ENCODE results near the gene PAXX. TPM values are rescaled to one million over a fixed set of nuclear protein-coding genes. Genes with fewer than 3 reads are reported as not detected.

PAXX gene
- total and polyA plus RNA-seq, 9 of the 15 experiments (the other 6 are each of a cell fraction or from before 2014, with no cell fraction given), result 1.2 to 175 (median 38.5) TPM

- TF ChIP-seq, protein P1, sequence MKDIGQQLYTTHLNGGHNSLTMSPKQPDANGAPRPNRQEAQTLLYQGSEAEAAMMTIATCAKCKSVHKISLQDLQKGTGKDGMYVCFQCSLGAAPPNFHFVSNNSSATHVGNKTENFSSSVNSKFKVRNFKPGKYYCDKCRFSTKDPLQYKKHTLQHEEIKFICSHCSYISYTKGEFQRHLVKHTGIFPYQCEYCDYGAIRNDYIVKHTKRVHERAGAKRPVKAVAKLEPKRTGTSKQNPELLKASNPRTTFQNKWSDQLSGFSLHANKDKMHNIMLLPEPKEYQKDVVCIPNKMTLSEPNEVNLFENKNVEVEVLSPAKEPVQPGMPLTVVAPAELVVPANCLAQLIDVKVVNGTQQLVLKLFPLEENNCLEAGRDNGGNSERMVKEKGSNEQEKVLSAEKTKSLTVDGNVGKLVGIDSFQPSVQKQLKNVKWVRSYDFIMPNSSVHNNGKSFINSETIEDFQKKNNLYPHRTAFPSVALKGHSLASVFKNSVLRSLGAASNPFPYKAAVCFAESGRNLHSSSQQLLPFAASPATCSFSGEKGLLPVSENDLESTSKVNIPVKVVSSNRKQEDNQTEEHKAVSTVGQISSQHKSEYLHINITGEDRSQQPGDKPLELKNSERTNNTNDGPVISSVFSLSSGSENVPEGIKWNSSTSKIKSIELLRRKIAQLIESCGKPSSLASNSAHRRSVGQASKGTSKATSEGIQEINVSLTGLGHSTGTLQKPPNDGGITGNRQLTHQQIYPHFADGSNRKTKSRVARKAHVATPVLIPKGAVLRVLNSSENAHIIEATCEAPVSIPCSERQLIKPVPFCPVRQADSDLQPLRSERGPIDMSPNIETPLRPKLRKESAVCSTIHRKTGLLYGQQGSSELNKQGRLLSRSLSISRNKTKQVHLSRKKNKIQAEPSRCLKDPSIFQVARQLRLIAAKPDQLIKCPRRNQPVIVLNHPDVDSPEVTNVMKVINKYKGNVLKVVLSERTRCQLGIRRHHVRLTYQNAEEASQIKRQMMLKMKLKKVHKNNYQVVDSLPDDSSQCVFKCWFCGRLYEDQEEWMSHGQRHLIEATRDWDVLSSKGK (CRISPR knock-in tag; IDR thresholded peaks at IDR 0.05), result no peak
- TF ChIP-seq PHB2 (IDR thresholded peaks at IDR 0.05; ENCODE audit: low read depth) (no peak), CBX2 (IDR thresholded peaks at IDR 0.05; ENCODE audit: insufficient read depth, low read length, poor library complexity, severe bottlenecking) (no peak), PTBP1 (IDR thresholded peaks at IDR 0.05; ENCODE audit: low read depth, low read length) (no peak), GTF2A2 (tag; IDR thresholded peaks at IDR 0.05) (no peak), HMG20A (CRISPR knock-in tag; conservative IDR thresholded peaks at IDR 0.05) (no peak), ATF3 (IDR thresholded peaks at IDR 0.05) (peak; percentile 22), ATF3 (CRISPR knock-in tag; conservative IDR thresholded peaks at IDR 0.05) (no peak), SRSF1 (IDR thresholded peaks at IDR 0.05; ENCODE audit: low read depth, low read length) (no peak), HDGF (IDR thresholded peaks at IDR 0.05) (no peak), BCOR (IDR thresholded peaks at IDR 0.05) (no peak), RNF2 (IDR thresholded peaks at IDR 0.05) (peak; percentile 31; the same call in 1 of the 2 replicates), SNIP1 (IDR thresholded peaks at IDR 0.05; ENCODE audit: low read depth) (no peak), ELK3 (CRISPR knock-in tag; IDR thresholded peaks at IDR 0.05) (no peak), ZNF239 (CRISPR knock-in tag; IDR thresholded peaks at IDR 0.05) (no peak), ETS2 (tag; IDR thresholded peaks at IDR 0.05; ENCODE audit: borderline replicate concordance, poor library complexity, severe bottlenecking) (no peak), MYBL2 (IDR thresholded peaks at IDR 0.05; ENCODE audit: low read depth) (no peak), MYBL2 (CRISPR knock-in tag; IDR thresholded peaks at IDR 0.05; ENCODE audit: borderline replicate concordance) (no peak), NUFIP1 (IDR thresholded peaks at IDR 0.05; ENCODE audit: partially characterized antibody) (no peak)
- TF ChIP-seq, protein P2, sequence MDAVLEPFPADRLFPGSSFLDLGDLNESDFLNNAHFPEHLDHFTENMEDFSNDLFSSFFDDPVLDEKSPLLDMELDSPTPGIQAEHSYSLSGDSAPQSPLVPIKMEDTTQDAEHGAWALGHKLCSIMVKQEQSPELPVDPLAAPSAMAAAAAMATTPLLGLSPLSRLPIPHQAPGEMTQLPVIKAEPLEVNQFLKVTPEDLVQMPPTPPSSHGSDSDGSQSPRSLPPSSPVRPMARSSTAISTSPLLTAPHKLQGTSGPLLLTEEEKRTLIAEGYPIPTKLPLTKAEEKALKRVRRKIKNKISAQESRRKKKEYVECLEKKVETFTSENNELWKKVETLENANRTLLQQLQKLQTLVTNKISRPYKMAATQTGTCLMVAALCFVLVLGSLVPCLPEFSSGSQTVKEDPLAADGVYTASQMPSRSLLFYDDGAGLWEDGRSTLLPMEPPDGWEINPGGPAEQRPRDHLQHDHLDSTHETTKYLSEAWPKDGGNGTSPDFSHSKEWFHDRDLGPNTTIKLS (IDR thresholded peaks at IDR 0.05; ENCODE audit: borderline replicate concordance, low read depth), result no peak
- TF ChIP-seq, protein P3, sequence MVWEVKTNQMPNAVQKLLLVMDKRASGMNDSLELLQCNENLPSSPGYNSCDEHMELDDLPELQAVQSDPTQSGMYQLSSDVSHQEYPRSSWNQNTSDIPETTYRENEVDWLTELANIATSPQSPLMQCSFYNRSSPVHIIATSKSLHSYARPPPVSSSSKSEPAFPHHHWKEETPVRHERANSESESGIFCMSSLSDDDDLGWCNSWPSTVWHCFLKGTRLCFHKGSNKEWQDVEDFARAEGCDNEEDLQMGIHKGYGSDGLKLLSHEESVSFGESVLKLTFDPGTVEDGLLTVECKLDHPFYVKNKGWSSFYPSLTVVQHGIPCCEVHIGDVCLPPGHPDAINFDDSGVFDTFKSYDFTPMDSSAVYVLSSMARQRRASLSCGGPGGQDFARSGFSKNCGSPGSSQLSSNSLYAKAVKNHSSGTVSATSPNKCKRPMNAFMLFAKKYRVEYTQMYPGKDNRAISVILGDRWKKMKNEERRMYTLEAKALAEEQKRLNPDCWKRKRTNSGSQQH (CRISPR knock-in tag; IDR thresholded peaks at IDR 0.05), result no peak
Observed at GRCh38 chr9:136949817-136950655, 42.2 kb upstream of the PAXX start (continued).

Data from K562 (cell line).